ENCODE measurements around the gene MPRIP. TPM values are rescaled to one million over a fixed set of nuclear protein-coding genes. Genes with fewer than 3 reads are reported as not detected.
A peak's percentile ranks its signal among the peaks of the same experiment; 100 is the strongest.
"Not testable (repeated sequence)": the region's sequence is repeated elsewhere in the genome, so short reads cannot be mapped to it uniquely, and the experiment has no call there.

The MPRIP gene
- total RNA-seq, 6 experiments from 2014 or later = 39.0 to 97.6 (median 76.7) TPM

GRCh38 chr17:16999931-17000625, 42.2 kb upstream of the MPRIP start:
- H3K4me3 ChIP-seq = no peak overlapping the region
- WGBS (ENCODE audit: insufficient coverage, low coverage, low lambda C conversion rate, missing lambda C conversion rate) = 76% methylated on average over 4 of the region's 7 CpGs
- DNase-seq (no peak), ATAC-seq (no peak)
- no peaks in the 10 kb centered on the region for H3K36me3 ChIP-seq
- TF ChIP-seq POLR2A (IDR thresholded peaks at IDR 0.05) (no peak), CTCF (IDR thresholded peaks at IDR 0.05) (no peak)
- H3K27ac ChIP-seq = no peak overlapping the region
- H3K9me3 ChIP-seq = no peaks in the 10 kb centered on the region
- intact Hi-C loops (cut with DNase I) = loop anchor here (10.0 kb wide), 2 partner anchors 305 to 315 kb away; partner anchors contain the start of gene NT5M (in 1 of the 2)
- H3K4me1 ChIP-seq = peaks cover 0 to 12% (median 4%) of the 10 kb centered on the region in 4 donors
- no peaks in the 10 kb centered on the region for H3K27me3 ChIP-seq

- no peak overlapping the region for H3K4me3 ChIP-seq
- no peaks in the 10 kb centered on the region for H3K36me3 ChIP-seq
- WGBS (ENCODE audit: insufficient coverage, low coverage, low lambda C conversion rate, missing lambda C conversion rate) = 61% methylated on average over 7 of the region's 9 CpGs
- peak in 1 of 4 donors; percentile 1 for ATAC-seq
- TF ChIP-seq POLR2A (IDR thresholded peaks at IDR 0.05) (no peak), CTCF (IDR thresholded peaks at IDR 0.05) (no peak)
- H3K27me3 ChIP-seq = no peaks in the 10 kb centered on the region
- DNase-seq = no peak
- intact Hi-C loops (cut with DNase I) = loop anchor here in 1 of 2 donors (10.0 kb wide), 1 partner anchor 314 kb away; no protein-coding TSS in a partner anchor
- H3K27ac ChIP-seq = no peak overlapping the region
- H3K9me3 ChIP-seq = no peaks in the 10 kb centered on the region
- peaks cover 0 to 12% (median 4%) of the 10 kb centered on the region in 4 donors for H3K4me1 ChIP-seq
These were observed 41.0 kb upstream of the MPRIP start for GRCh38 chr17:17001076-17001777.

- 4% methylated on average over 10 of the region's 22 CpGs for WGBS (ENCODE audit: insufficient coverage, low coverage, low lambda C conversion rate, missing lambda C conversion rate)
- intact Hi-C loops (cut with DNase I) = loop anchor here in 1 of 2 donors (10.0 kb wide), 1 partner anchor 313 kb away; no protein-coding TSS in a partner anchor
- Histone ChIP-seq H3K36me3 (no peaks in the 10 kb centered on the region), H3K27ac (no peak overlapping the region), H3K4me1 (peaks cover 0 to 12% (median 4%) of the 10 kb centered on the region in 4 donors), H3K27me3 (no peaks in the 10 kb centered on the region), H3K4me3 (no peak overlapping the region), H3K9me3 (no peaks in the 10 kb centered on the region)
- DNase-seq = peak; percentile 86 to 91 (median 89)
- peak; percentile 92 to 98 (median 96) for ATAC-seq
- TF ChIP-seq CTCF (IDR thresholded peaks at IDR 0.05) (peak; percentile 92 to 98 (median 96)), POLR2A (IDR thresholded peaks at IDR 0.05) (no peak)
These were observed 40.3 kb upstream of the MPRIP start for GRCh38 chr17:17001874-17002520.

- intact Hi-C loops (cut with DNase I) = loop anchor here in 1 of 2 donors (10.0 kb wide), 1 partner anchor 312 kb away; no protein-coding TSS in a partner anchor
- not testable (repeated sequence) for H3K36me3 ChIP-seq, DNase-seq, H3K27ac ChIP-seq, H3K27me3 ChIP-seq, H3K9me3 ChIP-seq, H3K4me3 ChIP-seq, ATAC-seq
- peaks cover 0 to 12% (median 4%) of the 10 kb centered on the region in 4 donors for H3K4me1 ChIP-seq
- no CpG with 5 or more reads among the region's 20 CpGs for WGBS (ENCODE audit: insufficient coverage, low coverage, low lambda C conversion rate, missing lambda C conversion rate)
These were observed 39.2 kb upstream of the MPRIP start for GRCh38 chr17:17002731-17003715.
